ENCODE data around the gene KCND3.

GRCh38 chr1:111751906-111752575 is 237.4 kb downstream of the KCND3 start:
- TF ChIP-seq EZH2 (IDR thresholded peaks at IDR 0.05) (no peak), POLR2AphosphoS5 (IDR thresholded peaks at IDR 0.05; ENCODE audit: borderline replicate concordance, low read depth, low read length) (no peak), FOXP2 (optimal IDR thresholded peaks at IDR 0.05; ENCODE audit: control extremely low read depth, extremely low read length, insufficient read depth) (no peak)

Data from SK-N-MC (cell line).